Mammary epithelial cell (primary cell): ENCODE data around the gene MTFMT.

Experiments
- EZH2 ChIP-seq: IDR thresholded peaks from 2 replicates; pipeline ENCODE4 v1.6.1; 2012; ENCODE audit warnings: low read length, inconsistent platforms, borderline replicate concordance
- TF ChIP-seq, protein P1 (sequence below), 2 donors: IDR thresholded peaks in 1 of 2; conservative IDR thresholded peaks in 1 of 2; 2 replicates each; pipeline ENCODE4 v1.5.1; 2011 to 2012; ENCODE audit warnings: inconsistent platforms in 2 of 2, low read length in 2 of 2, mild to moderate bottlenecking in 2 of 2, control low read depth in 1 of 2, low read depth in 1 of 2; ENCODE audit not compliant: insufficient read depth in 1 of 2; ENCODE audit errors: extremely low read depth in 1 of 2

DNA sequence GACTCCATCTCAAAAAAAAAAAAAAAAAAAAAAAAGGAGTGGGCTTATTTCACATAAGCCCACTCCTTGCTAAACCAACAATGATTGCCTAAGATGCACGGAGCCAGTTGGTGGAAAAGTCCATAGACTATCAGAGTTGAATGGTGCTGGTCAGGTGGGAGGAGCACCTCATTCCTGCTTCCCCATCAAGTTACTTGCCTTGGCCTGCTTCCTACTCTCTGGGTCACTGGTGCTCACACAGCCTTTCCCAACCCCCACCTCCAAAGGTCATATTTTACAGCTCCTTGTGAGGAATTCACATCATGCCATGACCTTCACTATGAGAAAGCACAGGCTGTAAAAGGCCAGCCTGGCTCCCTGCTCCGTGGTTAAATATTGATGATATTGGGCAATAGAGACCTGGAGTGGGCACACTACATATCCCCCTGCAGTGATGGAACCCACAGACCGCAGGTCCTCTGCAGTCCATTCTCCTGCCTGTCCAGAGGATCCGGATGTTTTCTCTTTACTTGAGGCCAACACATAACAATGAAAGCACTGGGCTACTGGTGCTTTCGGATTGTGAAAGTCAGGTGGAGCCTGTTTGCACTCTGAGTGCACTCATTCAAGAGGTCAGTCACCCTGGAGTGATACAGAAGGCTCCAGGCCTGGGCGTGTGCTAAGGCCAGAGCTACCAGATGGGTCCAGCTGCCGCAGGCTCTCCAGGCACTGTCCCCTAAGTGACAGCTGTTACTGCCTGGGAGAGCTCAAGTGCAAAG is 15.5 kb upstream of the MTFMT start, which contains the start of gene SLC51B:
- TF ChIP-seq EZH2, result no peak
- TF ChIP-seq, protein P1, sequence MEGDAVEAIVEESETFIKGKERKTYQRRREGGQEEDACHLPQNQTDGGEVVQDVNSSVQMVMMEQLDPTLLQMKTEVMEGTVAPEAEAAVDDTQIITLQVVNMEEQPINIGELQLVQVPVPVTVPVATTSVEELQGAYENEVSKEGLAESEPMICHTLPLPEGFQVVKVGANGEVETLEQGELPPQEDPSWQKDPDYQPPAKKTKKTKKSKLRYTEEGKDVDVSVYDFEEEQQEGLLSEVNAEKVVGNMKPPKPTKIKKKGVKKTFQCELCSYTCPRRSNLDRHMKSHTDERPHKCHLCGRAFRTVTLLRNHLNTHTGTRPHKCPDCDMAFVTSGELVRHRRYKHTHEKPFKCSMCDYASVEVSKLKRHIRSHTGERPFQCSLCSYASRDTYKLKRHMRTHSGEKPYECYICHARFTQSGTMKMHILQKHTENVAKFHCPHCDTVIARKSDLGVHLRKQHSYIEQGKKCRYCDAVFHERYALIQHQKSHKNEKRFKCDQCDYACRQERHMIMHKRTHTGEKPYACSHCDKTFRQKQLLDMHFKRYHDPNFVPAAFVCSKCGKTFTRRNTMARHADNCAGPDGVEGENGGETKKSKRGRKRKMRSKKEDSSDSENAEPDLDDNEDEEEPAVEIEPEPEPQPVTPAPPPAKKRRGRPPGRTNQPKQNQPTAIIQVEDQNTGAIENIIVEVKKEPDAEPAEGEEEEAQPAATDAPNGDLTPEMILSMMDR (conservative IDR thresholded peaks at IDR 0.05 in 1 of 2, IDR thresholded peaks at IDR 0.05 in 1 of 2; ENCODE audit: extremely low read depth in 1 of 2, insufficient read depth in 1 of 2, low read depth in 1 of 2, low read length in 2 of 2), result no peak
